Erythroblast (primary cell): ENCODE data around the gene ILF2.

ENCODE experiments used
- GATA1 ChIP-seq: IDR thresholded peaks from 2 replicates; pipeline ENCODE4 v1.6.1; 2011; ENCODE audit warnings: low read depth, mild to moderate bottlenecking, control low read depth, low read length, moderate library complexity
- POLR2A ChIP-seq: IDR thresholded peaks from 2 replicates; pipeline ENCODE4 v1.6.1; 2011; ENCODE audit warnings: mild to moderate bottlenecking, low read length

- no peak for TF ChIP-seq POLR2A
- TF ChIP-seq GATA1 = no peak
Observed at GRCh38 chr1:153612755-153613331, 58.0 kb downstream of the ILF2 start, which contains the start of gene S100A16.
